SIG-M5 treated with dmso at 0.1 percent for 504 hours (cell line): ENCODE measurements around the gene CYP26C1.
A peak's percentile ranks its signal among the peaks of the same experiment; 100 is the strongest.

Experiments
- DNase-seq: peaks from one replicate; lab custom pipeline; 2025; ENCODE audit not compliant: unreplicated experiment; lab: John Stamatoyannopoulos, UW

The CYP26C1 gene, protein sequence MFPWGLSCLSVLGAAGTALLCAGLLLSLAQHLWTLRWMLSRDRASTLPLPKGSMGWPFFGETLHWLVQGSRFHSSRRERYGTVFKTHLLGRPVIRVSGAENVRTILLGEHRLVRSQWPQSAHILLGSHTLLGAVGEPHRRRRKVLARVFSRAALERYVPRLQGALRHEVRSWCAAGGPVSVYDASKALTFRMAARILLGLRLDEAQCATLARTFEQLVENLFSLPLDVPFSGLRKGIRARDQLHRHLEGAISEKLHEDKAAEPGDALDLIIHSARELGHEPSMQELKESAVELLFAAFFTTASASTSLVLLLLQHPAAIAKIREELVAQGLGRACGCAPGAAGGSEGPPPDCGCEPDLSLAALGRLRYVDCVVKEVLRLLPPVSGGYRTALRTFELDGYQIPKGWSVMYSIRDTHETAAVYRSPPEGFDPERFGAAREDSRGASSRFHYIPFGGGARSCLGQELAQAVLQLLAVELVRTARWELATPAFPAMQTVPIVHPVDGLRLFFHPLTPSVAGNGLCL

DNA sequence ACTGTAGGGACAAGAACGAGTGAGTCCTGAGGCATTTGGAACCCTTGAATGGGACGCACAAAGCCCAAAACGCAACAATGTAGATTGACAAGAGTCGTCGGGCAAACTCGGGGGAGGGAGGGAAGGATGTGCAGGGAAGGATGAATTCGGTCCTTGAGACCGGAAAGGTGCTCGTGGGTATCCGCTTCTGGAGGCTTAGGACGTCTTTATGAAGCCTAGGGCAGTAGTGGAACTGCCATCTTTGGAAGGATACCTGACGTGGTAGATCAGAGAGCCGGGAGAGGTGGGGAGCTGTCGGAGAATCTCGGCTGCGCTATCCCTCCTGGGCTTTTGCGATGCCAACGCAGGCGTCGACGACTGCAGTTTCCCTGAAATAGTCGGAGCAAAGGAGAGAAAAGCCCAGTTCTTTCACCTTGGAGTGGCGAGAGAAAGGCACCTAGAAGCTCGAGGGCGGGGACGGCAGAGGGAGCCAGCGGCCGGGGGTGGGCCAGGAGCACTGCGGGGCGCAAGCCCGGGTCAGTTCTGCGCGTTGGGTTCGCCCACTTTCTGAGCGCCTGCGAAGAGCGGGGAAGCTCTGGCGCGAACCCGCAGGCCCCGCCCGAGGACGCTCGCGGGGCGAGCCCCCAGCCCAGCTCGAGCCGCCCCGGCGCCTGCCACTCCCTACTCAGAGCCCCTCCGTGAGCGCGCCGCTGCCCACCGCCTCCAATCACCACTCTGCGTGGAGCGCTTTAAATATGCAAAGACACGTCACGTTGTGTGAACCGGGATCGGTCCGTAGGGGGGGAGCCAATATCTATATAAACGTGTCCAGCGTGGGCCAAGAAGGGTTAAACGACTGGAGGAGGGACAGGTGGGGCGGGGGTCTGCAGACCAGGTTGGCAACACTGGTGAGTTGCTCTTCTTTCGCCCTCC, at the start of gene CYP26C1:
Gene CYP26C1 (plus strand): TSS at position 824 of the 912 bp plus-strand sequence. CDS start 466 bp downstream, outside the sequence.
- no peak for DNase-seq

DNA sequence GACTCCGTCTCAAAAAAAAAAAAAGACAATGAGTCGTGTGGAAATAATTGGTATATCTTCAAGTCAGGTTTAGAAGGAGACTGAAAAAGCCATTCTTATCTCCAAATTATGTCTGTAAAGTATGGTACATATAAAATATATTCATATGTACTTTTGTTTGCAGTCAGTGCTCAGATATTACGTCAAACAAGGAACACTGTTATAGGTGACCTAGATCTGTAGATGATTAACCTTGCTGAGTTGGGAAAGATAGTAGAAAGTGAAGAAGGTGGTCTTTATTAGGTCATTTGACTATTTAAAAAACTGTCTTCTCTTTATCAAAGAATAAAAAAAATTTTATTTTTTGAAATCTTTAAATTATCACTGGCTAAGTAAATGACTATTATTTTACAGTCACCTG, 44.9 kb upstream of the CYP26C1 start:
- no peak for DNase-seq

DNA sequence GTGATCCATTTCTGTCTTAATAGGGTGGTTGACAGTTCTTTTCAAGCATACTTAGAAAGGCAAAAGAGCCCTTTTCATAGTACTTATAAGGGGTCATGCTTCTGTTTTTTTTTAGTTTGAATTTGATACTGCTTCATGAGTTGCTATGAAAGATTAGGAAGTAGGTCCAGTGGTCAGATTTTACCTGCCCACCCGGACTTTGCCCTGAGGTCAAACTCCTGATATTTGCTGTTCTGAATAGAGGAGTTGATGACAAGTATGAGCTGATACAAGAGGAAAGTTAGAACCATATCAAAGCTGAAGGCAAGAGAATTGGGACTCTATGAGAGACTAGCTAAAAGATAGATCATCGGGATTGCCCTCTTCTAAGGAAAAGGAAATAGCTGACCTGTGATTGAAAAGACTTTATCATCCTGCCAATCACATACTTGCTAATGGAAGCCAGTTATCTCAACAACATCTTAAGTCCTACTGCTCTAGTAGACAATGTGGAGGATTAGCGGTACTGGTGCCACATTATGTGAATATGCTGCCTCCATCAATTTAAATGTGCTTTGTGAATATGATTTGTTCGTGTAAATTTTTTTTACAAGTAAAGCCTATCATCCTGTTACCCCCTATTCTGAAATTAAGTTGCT, 37.5 kb upstream of the CYP26C1 start:
- DNase-seq = no peak

DNA sequence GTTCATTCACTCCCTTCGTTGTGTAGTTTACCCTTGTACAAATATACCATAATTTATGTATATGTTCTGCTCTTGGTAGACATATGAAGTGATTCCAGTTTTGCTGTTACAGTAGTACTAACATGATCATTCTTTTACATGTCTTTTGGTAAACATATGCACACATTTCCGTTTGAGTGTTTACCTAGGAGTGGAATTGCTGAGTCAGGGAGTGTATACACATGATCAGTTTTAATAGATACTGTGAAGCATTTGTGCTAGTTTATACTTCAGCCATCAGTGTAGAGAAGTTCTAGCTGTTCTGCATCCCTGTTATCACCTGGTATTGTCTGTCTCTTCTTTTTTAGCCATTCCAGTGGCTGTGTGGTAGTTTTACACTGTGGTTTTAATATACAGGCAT, 34.5 kb upstream of the CYP26C1 start:
- no peak for DNase-seq

DNA sequence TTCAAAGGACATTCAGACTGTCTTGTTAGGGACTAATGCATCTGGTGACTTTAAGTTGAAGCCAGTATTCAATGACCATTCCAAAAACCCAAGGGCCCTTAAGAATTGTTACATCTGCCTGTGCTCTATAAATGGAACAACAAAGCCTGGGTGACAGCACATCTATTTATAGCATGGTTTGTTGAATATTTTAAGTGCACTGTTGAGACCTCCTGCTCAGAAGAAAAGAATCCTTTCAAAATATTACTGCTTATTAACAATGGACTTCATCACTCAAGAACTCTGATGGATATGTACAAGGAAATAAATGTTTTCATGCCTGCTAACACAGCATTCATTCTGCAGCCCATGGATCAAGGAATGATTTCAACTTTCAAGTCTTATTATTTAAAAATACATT, 33.1 kb upstream of the CYP26C1 start:
- DNase-seq = no peak

DNA sequence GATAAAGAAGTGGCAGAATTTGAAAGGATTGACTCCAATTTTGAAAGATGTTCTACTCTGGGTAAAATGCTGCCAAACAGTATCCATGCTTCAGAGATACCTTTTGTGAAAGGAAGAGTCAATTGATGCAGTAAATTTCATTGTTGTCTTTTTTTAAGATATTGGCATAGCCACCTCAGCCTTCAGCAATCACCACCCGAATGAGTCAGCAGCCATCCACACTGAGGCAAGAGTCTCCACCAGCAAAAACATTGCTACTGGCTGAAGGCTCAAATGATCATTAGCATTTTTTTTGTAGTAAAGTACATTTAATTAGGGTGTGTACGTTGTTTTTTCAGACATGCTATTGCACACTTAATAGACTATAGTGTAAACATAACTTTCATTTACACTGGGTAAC, 31.7 kb upstream of the CYP26C1 start:
- DNase-seq = no peak

DNA sequence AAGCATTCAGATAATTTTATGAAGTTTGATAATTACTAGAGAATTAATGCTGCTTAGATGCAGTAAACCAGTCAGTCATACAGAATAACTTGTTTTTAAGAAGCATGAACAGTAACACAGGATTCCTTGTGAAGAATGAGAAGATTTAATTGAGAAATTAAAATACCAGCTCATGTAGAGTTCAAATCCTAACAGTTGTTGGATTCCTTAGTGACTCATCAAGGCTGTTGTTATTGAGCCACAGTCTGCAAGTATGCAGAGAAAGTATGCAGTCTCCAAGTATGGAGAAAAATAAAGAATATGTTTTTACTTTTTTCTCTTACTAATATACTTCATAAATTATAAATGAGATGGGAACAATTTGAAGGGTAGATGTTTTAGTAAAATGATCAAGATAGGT, 30.2 kb upstream of the CYP26C1 start:
- DNase-seq = no peak

DNA sequence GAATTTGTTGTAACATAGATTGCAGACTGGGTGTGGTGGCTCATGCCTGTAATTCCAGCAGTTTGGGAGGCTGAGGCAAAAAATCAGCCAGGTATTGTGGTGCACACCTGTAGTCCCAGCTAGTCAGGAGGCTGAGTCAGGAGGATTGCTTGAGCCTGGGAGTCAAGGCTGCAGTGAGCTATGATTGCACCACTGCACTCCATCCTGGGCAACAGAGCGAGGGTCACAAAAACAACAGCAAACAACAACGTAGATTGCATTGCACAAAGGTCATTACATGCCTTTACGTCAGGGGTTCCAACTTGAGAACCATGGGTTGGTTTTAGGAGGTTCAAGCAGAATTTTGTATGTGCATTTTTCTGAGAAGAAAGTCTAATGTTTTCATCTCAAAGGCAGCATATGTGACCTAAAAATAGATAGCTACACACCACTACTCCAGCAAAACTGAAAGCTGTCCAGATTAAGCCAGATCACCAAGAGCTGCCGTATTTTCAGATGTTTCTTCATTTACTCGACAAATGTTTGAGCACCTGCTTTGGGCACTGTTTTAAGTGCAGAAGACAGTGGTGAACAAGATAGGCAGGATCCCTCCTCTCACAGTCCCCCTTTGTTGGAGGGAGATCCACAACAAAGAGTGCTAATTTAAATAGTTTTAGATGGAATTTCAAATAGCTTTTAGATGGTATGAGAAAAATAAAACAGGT, 28.3 kb upstream of the CYP26C1 start:
- no peak for DNase-seq

DNA sequence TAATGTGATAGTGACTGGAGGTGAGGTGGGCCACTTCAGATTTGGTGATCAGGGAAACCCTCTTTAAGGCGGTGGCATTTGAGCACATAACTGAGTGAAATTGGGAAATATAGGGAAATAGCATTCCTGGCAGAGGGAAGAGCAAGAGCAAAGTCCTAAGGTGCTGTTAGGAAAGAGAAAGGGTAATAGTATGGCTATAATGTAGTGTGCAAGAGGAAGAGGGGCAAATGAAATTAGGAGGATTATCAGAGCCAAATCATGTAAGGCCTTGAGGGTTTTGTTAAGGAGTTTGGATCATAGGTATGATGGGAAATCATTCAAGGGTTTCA, 27.8 kb upstream of the CYP26C1 start:
- DNase-seq = no peak

DNA sequence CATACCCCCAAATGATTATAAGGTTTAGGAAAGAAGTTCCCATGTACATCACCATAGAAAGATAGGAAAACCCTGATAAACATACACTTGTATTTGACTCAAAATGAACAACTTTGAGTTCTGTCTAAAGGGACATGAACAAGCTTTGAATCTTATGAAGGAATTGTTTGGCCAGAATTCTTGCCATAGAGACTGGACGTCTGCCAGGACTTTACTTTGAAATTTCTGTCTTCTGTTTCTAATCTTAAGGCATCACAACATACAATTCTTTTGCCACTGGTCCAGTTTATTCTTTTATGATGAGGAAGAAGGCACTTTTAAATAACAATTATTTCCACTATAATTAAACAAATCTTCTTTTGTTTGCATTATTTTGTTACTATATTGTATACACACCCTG, 26.2 kb upstream of the CYP26C1 start:
- DNase-seq = no peak

DNA sequence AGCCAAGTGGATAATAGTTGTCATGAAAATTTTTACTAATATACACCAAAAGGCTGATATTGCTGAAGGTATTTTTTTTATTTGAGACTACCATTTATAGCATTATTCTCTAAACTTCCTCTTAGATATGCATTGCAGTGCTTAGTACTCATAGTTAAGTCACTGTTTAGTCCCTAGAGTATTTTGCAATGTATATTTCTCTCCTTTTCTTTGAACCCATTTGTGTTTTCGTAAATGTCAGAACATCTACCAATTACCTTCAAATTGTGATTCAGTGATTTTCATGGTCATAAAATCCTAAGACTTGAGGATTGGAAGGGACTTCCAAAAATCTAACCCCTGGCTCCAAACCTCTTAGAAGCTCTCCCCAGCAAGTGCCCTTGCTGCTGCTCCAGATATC, 21.5 kb upstream of the CYP26C1 start:
- no peak for DNase-seq

DNA sequence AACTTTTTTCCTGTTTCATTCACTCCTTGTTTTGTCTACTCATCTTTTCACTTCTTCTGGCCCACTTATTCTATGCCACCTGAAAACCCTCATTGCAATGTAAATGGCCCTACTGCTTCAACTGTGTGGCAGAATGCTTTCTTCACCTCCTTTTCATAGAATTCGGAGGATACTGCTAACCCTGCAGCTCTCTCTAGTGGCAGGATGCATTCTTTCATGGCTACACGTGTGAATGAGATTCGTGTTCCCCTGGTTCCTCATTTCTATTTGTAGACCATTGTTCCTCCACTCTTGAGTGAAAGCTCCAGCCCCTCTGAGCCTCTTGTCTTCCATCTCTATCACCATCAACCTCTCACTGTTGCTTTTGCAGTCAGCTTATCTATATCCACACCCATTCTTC, 20.9 kb upstream of the CYP26C1 start:
- DNase-seq = peak; percentile 79

DNA sequence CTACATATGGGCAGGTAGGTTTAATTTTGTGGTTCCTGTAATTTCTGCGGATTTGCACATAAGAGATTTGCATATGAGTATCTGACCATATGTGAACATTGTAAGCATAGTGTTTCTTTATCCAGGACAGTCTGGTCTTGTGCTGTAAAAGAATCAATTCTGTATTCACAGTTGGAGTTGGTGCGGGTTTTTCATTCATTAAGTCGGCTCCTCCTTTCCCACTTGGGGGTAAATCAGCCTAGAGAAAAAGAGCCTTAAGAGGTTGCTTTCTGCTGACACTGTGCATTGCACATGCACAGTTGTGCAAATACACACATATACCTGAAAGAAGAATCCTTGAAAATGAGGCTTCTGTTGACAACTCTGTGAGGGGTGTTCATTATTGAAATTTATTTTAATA, 6.1 kb upstream of the CYP26C1 start:
- no peak for DNase-seq

DNA sequence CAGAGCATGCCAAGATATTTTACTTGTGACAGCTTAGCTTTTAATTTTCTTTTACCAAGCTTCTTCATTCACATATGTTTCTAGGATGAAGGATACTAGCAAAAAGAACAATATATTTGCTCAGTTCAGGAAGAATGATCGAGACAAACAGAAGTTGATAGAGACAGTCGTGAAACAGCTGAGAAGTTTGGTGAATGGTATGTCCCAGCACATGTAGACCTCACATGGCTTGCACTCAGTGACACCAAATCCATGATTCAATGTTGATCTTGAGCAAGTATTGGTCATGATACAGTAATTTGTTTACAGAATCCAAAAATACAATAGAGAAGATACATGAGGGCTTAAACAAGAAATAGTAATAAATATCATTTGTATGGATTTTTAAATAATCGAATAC, 2.5 kb upstream of the CYP26C1 start:
- no peak for DNase-seq

DNA sequence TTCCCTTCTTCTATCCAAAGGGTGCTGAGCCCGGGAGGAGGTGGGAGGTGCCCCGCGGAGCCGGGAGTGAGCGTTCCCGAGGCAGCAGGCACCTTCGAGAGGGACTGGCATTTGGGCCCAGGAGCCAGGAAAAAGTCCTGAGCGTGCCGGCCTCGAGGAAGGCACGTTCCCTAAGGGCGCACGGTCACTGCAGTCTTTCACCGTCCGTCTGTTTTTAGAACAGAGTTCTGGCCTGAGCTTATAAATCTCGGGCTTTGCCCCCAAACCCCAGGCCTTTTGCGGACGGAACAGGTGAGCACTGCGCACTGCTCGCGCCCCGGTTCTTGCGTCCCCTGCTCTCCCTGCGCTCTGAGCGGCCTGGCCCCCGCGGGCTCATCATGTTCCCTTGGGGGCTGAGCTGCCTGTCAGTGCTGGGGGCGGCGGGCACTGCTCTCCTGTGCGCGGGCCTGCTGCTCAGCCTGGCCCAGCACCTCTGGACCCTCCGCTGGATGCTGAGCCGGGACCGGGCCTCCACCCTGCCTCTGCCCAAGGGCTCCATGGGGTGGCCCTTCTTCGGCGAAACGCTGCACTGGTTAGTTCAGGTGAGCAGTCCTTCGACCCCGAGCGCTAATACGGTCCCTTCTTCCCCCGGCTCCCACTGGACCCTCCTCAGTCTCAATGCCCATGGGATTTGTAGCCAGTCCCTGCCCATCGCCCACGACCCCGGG, 442 bp downstream of the CYP26C1 start:
- no peak for DNase-seq

DNA sequence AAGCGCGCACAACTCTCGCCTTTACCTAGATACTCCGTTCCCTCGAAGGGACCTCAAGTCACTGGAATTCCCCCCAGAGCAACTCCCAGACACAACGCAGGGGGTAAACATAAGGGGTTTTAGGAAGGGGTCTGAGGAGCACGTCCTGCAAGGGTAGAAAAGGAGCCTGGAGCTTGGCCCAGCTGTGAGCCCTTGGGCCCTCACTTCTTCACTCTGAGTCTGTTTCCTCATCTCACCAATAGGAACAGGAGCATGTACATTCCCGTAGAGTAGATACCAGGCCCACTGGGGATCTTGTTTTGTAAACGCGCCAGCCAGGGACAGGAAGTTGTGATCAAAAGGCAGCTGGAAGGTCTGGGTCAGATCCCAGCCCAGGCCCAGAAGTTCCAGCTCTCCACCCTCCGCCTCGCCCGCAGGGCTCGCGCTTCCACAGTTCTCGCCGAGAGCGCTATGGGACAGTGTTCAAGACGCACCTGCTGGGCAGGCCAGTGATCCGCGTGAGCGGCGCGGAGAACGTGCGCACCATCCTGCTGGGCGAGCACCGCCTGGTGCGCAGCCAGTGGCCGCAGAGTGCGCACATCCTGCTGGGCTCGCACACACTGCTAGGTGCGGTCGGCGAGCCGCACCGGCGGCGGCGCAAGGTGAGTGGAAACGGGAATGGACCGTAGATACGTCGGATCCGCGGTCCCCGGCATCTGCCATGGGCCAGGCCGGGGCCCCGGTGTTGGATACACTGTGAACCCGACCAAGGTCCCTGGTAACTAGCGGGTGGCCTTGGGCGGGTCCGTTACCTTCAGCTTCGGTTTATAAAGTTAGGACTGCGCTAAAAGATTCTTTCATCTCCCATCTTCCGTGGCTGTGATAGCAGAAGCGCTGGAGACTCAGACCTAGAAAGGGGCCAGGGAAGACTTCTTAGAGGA, 1.3 kb downstream of the CYP26C1 start:
- no peak for DNase-seq

DNA sequence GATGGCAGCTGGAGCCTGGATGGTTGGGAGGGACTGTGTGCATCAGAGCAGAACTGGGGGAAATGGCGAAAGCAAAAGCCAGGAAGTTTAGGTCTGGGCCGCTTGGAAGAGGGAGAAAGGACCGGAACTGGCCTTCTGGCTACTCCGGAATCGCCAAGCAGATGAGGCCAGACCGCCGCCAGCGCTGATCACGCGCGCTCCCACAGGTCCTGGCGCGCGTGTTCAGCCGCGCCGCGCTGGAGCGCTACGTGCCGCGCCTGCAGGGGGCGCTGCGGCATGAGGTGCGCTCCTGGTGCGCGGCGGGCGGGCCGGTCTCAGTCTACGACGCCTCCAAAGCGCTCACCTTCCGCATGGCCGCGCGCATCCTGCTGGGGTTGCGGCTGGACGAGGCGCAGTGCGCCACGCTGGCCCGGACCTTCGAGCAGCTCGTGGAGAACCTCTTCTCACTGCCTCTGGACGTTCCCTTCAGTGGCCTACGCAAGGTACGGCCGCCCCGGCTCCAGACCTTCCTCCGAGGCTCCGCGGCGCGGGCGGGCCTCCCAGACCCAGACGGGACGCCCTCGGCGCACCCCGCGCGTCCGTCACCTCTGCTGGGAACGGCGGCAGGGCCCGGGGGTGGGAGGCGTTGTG, 2.0 kb downstream of the CYP26C1 start:
- no peak for DNase-seq

DNA sequence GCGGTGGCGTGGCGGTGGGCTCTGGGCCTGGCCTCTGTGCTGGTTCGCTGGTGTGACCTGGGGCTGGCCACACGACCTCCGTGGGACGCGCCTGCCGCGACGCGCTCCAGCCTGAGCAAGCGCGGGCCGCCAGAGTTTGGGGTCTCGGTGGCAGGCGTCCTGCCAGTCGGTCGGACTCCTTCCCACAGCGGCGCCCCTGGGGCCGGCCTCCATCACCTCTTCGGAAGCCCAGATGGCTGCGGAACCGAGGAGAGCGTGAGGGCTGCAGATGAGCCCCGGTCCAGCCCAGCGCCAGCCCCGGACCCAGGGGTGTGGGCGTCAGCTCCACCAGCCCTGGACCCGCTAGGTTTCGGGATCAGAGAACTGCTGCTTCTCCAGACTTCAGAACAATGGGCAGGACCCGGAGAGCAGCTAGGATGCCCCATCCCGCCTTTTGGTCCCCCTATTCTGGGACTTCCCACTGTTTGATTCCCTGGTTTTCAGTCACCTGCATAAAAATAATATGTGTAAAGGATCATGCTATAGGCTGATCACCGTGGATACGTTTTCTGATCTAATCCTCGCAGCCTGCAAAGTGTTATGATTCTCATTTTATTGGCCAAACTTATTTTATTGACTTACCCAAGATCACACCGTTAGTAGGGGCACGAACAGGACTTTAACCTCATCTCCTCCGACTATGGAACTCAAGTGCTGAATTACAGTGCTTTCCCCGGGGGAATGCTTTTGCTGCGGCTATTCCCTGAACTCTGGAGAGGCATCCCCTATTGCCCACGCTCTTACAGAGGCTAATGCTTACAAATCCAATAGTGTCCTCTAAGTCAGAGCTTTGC, 2.8 kb downstream of the CYP26C1 start:
- DNase-seq = no peak
